GM12891 (cell line): ENCODE measurements around the gene TMEM51.

ENCODE experiments used
- PAX5 ChIP-seq: IDR thresholded peaks from 2 replicates; pipeline ENCODE4 v1.6.1; 2011; ENCODE audit warnings: low read length, moderate library complexity, mild to moderate bottlenecking; ENCODE audit not compliant: insufficient read depth, severe bottlenecking
- POLR2A ChIP-seq: IDR thresholded peaks from 2 replicates; pipeline ENCODE4 v1.6.1; 2011; ENCODE audit warnings: low read depth, low read length, control low read depth
- POLR2AphosphoS5 ChIP-seq: IDR thresholded peaks from 2 replicates; pipeline ENCODE4 v1.6.1; 2011; ENCODE audit warnings: low read depth, low read length, control low read depth
- POU2F2 ChIP-seq: IDR thresholded peaks from 2 replicates; pipeline ENCODE4 v1.6.1; 2011; ENCODE audit warnings: low read depth, mild to moderate bottlenecking, control low read depth, low read length, moderate library complexity
- SPI1 ChIP-seq: IDR thresholded peaks from 2 replicates; pipeline ENCODE4 v1.6.1; 2011; ENCODE audit warnings: low read depth, low read length, control low read depth
- TAF1 ChIP-seq: IDR thresholded peaks from 2 replicates; pipeline ENCODE4 v1.6.1; 2011; ENCODE audit warnings: low read depth, low read length, control low read depth

- TF ChIP-seq POLR2A = no peak
- TF ChIP-seq POLR2AphosphoS5 = no peak
- TF ChIP-seq TAF1 = no peak
- no peak for TF ChIP-seq SPI1
- TF ChIP-seq PAX5 = no peak
- no peak for TF ChIP-seq POU2F2
Observed at GRCh38 chr1:15122331-15122730, 31.2 kb upstream of the TMEM51 start.
